OCI-LY3 (cell line): ENCODE data around the gene SMIM10L2A.

Experiments used
- H2AFZ ChIP-seq: fragments of 200-600, 300-600 bp; shearing (Covaris generic); 2 replicates; pipeline ENCODE4 v1.6.0; 2014; ENCODE audit warnings: antibody characterized with exemption, low read depth, low read length
- H3K27ac ChIP-seq: fragments of 200-600, 300-600 bp; sonication (generic); 2 replicates; pipeline ENCODE4 v1.5.1; 2014; ENCODE audit warnings: mild to moderate bottlenecking, low read length, moderate library complexity, mixed read lengths
- H3K27me3 ChIP-seq: fragments of 200-600, 300-600 bp; sonication (generic); 2 replicates; pipeline ENCODE4 v1.6.1; 2014; ENCODE audit warnings: low read depth, low read length, mixed read lengths
- H3K36me3 ChIP-seq: fragments of 200-600, 300-600 bp; sonication (generic); replicated peaks from 2 replicates; pipeline ENCODE3; 2014; ENCODE audit warnings: low read depth, low read length, mixed read lengths
- H3K4me1 ChIP-seq: fragments of 300-600, 200-600 bp; sonication (generic); 2 replicates; pipeline ENCODE4 v1.6.1; 2014; ENCODE audit warnings: low read length, mixed read lengths
- H3K4me2 ChIP-seq: fragments of 200-600, 300-600 bp; sonication (generic); 2 replicates; pipeline ENCODE4 v1.6.1; 2014; ENCODE audit warnings: low read length, mixed read lengths
- H3K4me3 ChIP-seq: fragments of 300-600, 200-600 bp; sonication (generic); 2 replicates; pipeline ENCODE4 v1.5.1; 2014; ENCODE audit warnings: antibody characterized with exemption, mild to moderate bottlenecking, low read length, moderate library complexity
- H3K79me2 ChIP-seq: fragments of 300-600, 200-600 bp; shearing (Covaris generic); 2 replicates; pipeline ENCODE4 v1.6.1; 2014; ENCODE audit warnings: mild to moderate bottlenecking, low read length, mixed read lengths
- H3K9ac ChIP-seq: fragments of 300-600, 200-600 bp; shearing (Covaris generic); 2 replicates; pipeline ENCODE4 v1.6.0; 2014; ENCODE audit warnings: mild to moderate bottlenecking, low read length, moderate library complexity
- H3K9me3 ChIP-seq: fragments of 200-600, 300-600 bp; shearing (Covaris generic); 2 replicates; pipeline ENCODE4 v1.6.1; 2014; ENCODE audit warnings: low read length, mixed read lengths; ENCODE audit not compliant: insufficient read depth
- H4K20me1 ChIP-seq: fragments of 200-600, 300-600 bp; sonication (generic); 2 replicates; pipeline ENCODE4 v1.6.1; 2016; ENCODE audit warnings: low read length, mixed read lengths; ENCODE audit not compliant: insufficient read depth
- EZH2phosphoT487 ChIP-seq: fragments of 200-600 bp; shearing (Covaris generic); IDR thresholded peaks from 2 replicates; pipeline ENCODE4 v1.6.1; 2018; ENCODE audit warnings: antibody characterized with exemption, mixed run types, low read depth
- TF ChIP-seq, protein P1 (sequence below): fragments of 200-600, 300-600 bp; sonication (generic); IDR thresholded peaks from 2 replicates; pipeline ENCODE4 v1.5.1; 2014; ENCODE audit warnings: antibody characterized with exemption, low read length, low read depth

Gene SMIM10L2A

DNA sequence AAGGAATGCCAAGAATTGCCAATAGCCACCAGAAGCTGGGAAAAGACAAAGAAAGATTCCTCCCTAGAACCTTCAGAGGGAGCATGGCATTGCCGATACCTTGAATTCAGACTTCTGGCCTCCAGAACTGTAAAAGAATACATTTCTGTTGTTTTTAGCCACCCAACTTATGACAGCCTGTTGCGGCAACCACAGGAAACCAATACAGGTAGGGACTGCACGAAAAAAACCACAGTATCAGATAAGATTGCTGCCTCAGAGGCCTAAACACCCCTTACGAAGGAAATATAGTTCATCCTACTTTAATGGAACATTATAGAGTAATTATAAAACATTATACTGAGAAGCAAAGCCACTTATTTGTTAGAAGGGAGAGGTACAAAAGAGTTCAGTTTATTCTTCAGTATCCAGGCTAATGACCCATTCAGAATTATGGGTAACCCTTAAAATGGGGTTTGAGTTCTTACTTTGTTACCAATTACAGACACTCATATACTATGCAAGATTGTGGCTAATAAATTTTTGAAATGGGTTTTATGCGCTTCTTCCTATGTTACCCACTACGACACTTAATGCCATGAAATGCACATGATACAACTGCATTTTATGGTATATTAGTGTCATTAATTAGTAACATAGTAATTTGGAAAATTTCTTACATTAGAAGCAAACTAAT, 37.4 kb upstream of the SMIM10L2A start:
- Histone ChIP-seq H3K36me3 (no peaks in the 10 kb centered on the region), H4K20me1 (no peaks in the 10 kb centered on the region), H2AFZ (no peak overlapping the region), H3K79me2 (no peaks in the 10 kb centered on the region), H3K4me3 (no peak overlapping the region), H3K27me3 (no peaks in the 10 kb centered on the region), H3K9ac (no peak overlapping the region), H3K9me3 (no peaks in the 10 kb centered on the region), H3K27ac (no peak overlapping the region), H3K4me2 (no peak overlapping the region), H3K4me1 (no peaks in the 10 kb centered on the region)
- TF ChIP-seq, protein P1, sequence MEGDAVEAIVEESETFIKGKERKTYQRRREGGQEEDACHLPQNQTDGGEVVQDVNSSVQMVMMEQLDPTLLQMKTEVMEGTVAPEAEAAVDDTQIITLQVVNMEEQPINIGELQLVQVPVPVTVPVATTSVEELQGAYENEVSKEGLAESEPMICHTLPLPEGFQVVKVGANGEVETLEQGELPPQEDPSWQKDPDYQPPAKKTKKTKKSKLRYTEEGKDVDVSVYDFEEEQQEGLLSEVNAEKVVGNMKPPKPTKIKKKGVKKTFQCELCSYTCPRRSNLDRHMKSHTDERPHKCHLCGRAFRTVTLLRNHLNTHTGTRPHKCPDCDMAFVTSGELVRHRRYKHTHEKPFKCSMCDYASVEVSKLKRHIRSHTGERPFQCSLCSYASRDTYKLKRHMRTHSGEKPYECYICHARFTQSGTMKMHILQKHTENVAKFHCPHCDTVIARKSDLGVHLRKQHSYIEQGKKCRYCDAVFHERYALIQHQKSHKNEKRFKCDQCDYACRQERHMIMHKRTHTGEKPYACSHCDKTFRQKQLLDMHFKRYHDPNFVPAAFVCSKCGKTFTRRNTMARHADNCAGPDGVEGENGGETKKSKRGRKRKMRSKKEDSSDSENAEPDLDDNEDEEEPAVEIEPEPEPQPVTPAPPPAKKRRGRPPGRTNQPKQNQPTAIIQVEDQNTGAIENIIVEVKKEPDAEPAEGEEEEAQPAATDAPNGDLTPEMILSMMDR: no peak
- no peak for TF ChIP-seq EZH2phosphoT487

DNA sequence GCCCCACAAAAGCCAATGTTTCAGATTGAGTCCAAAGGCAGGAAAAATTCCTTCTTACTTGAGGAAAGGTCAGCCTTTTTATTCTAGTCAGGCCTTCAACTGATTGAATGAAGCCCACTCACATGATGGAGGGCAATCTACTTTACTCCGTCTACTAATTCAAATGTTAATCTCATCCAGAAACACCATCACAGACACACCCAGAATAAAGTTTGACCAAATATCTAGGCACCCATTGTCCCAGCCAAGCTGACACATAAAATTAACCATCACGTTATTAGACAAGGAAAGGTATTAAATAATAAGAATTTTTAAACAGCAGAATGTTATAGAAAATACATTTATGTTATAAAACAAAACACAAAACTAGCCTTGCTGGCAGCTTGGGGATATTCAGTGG, 32.9 kb upstream of the SMIM10L2A start:
- TF ChIP-seq, protein P1: no peak
- TF ChIP-seq EZH2phosphoT487: no peak
- H3K9ac ChIP-seq: no peak overlapping the region
- no peak overlapping the region for H3K4me2 ChIP-seq
- H3K4me1 ChIP-seq: no peaks in the 10 kb centered on the region
- no peaks in the 10 kb centered on the region for H3K27me3 ChIP-seq
- no peak overlapping the region for H3K4me3 ChIP-seq
- no peaks in the 10 kb centered on the region for H4K20me1 ChIP-seq
- no peak overlapping the region for H2AFZ ChIP-seq
- H3K9me3 ChIP-seq: no peaks in the 10 kb centered on the region
- H3K79me2 ChIP-seq: no peaks in the 10 kb centered on the region
- no peaks in the 10 kb centered on the region for H3K36me3 ChIP-seq
- no peak overlapping the region for H3K27ac ChIP-seq

DNA sequence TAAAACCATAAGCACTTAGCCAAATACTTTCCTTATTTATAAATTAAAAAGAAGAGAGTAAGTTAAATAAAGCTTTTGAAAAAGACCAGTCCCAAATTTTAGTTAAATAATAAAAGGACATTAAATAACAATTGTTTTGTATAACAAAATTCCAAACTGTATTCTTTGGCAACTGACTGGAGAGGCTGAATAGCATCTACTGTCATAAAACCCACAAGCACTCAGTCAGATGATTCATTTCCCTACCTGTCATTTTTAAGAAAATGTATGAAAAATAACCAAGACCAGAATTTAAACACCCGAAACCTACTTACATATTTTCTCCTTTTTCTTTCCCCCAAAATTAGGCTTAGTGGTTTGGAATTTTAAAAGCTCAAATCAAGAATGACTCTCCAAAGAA, 32.5 kb upstream of the SMIM10L2A start:
- no peaks in the 10 kb centered on the region for H3K9me3 ChIP-seq
- no peaks in the 10 kb centered on the region for H4K20me1 ChIP-seq
- no peaks in the 10 kb centered on the region for H3K36me3 ChIP-seq
- H3K4me2 ChIP-seq: no peak overlapping the region
- H3K79me2 ChIP-seq: no peaks in the 10 kb centered on the region
- no peaks in the 10 kb centered on the region for H3K4me1 ChIP-seq
- H3K27me3 ChIP-seq: no peaks in the 10 kb centered on the region
- no peak overlapping the region for H3K27ac ChIP-seq
- TF ChIP-seq, protein P1: no peak
- TF ChIP-seq EZH2phosphoT487: no peak
- no peak overlapping the region for H3K9ac ChIP-seq
- H3K4me3 ChIP-seq: no peak overlapping the region
- no peak overlapping the region for H2AFZ ChIP-seq

DNA sequence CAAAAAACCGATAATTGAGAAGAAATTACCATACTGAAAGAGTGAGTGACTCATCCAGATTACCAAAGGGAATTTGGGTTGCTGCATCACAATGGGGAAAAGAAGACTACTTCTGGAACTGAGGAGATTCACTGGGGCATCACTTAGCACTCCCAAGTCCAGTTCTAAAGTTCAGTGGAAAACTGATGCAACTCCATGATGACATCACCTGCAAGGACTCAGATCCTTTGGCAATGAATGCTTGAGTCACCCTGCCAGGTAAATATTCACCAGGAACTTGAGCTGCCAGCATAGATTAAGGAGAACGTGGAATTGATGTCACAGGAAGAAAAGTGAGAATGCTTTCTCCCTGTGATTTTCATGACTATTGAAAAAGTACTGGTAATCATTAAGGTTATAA, 32.0 kb upstream of the SMIM10L2A start:
- H3K36me3 ChIP-seq: no peaks in the 10 kb centered on the region
- H4K20me1 ChIP-seq: no peaks in the 10 kb centered on the region
- TF ChIP-seq, protein P1: no peak
- no peak for TF ChIP-seq EZH2phosphoT487
- no peaks in the 10 kb centered on the region for H3K4me1 ChIP-seq
- H3K27me3 ChIP-seq: no peaks in the 10 kb centered on the region
- no peak overlapping the region for H2AFZ ChIP-seq
- no peaks in the 10 kb centered on the region for H3K79me2 ChIP-seq
- no peak overlapping the region for H3K4me2 ChIP-seq
- no peak overlapping the region for H3K9ac ChIP-seq
- no peak overlapping the region for H3K4me3 ChIP-seq
- no peaks in the 10 kb centered on the region for H3K9me3 ChIP-seq
- H3K27ac ChIP-seq: no peak overlapping the region
